ENCODE measurements around the gene HAPLN1. TPM values are rescaled to one million over a fixed set of nuclear protein-coding genes. Genes with fewer than 3 reads are reported as not detected.

The HAPLN1 gene

Small RNAs within 50 kb of the gene (small RNA-seq; reads per million reads assigned to genes)
- gene RN7SKP295 (ENCODE audit: low read depth) = not detected
- not detected for gene RNU6-620P (ENCODE audit: low read depth)

Measured in mesenchymal stem cell (in vitro differentiated cells and primary cell).